ENCODE data around the gene ZNF609. TPM values are rescaled to one million over a fixed set of nuclear protein-coding genes. Genes with fewer than 3 reads are reported as not detected.

Gene ZNF609
- total RNA-seq, 1 donor from 2014 or later, result 33.1 TPM

DNA sequence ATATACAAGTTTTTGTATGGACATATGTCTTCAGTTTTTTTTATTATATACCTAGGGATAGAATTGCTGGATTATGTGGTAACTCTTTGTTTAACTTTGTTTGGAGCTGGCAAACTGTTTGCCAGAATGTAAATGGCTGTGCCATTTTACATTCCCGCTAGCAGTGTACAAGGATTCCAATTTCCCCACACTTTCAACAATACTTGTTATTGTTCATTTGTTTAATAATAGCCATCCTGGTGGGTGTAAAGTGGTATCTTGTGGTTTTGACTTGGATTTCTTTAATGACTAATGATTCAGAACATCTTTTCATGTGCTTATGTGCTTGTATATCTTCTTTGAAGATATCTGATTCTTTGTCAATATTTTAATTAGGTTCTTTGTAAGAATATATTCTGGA, 64.4 kb downstream of the ZNF609 start:
- intact Hi-C loops (cut with DNase I), result no loop called here
- no peaks in the 10 kb centered on the region for H3K27me3 ChIP-seq
- no peaks in the 10 kb centered on the region for H3K9me3 ChIP-seq
- H3K27ac ChIP-seq, result no peak overlapping the region
- no peak overlapping the region for H3K4me3 ChIP-seq
- no peak for DNase-seq (ENCODE audit: extremely low spot score in 2 of 2)
- H3K4me1 ChIP-seq, result peaks cover 44% of the 10 kb centered on the region
- TF ChIP-seq POLR2AphosphoS5 (IDR thresholded peaks at IDR 0.05; ENCODE audit: insufficient read depth in 1 of 2, low read depth in 1 of 2) (no peak), CTCF (IDR thresholded peaks at IDR 0.05) (no peak)
- H3K36me3 ChIP-seq, result no peaks in the 10 kb centered on the region

DNA sequence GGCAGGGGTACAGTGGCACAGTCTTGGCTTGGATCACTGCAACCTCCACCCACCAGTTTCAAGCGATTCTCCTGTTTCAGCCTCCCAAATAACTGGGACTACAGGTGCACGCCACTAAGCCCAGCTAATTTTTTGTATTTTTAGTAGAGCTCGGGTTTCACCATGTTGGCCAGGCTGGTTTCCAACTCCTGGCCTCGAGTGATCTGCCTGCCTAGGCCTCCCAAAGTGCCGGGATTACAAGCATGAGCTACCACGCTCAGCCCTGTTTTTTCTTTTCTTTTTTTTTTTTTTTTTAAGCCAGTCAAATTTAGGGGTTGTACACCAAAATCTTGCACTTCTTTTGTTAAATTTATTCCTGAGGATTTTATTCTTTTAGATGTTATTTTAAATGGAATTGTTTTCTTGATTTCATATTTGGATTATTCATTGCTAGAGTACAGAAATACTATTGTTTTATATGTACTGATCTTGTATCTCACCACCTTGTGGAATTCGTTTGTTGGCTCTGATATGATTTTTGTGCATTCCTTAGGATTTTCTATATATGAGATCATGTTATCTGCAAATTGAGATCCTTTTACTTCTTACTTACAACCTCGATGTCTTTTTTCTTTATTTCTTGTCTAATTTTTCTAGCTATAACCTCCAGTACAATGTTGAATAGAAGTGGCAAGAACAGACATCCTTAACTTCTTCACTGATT, 65.6 kb downstream of the ZNF609 start:
- no peak overlapping the region for H3K27ac ChIP-seq
- H3K4me1 ChIP-seq, result peaks cover 32% of the 10 kb centered on the region
- no peaks in the 10 kb centered on the region for H3K27me3 ChIP-seq
- DNase-seq (ENCODE audit: extremely low spot score in 2 of 2), result no peak
- intact Hi-C loops (cut with DNase I), result no loop called here
- TF ChIP-seq CTCF (IDR thresholded peaks at IDR 0.05) (no peak), POLR2AphosphoS5 (IDR thresholded peaks at IDR 0.05; ENCODE audit: insufficient read depth in 1 of 2, low read depth in 1 of 2) (no peak), POLR2A (IDR thresholded peaks at IDR 0.05) (no peak)
- no peak overlapping the region for H3K4me3 ChIP-seq
- H3K36me3 ChIP-seq, result no peaks in the 10 kb centered on the region
- H3K9me3 ChIP-seq, result no peaks in the 10 kb centered on the region

DNA sequence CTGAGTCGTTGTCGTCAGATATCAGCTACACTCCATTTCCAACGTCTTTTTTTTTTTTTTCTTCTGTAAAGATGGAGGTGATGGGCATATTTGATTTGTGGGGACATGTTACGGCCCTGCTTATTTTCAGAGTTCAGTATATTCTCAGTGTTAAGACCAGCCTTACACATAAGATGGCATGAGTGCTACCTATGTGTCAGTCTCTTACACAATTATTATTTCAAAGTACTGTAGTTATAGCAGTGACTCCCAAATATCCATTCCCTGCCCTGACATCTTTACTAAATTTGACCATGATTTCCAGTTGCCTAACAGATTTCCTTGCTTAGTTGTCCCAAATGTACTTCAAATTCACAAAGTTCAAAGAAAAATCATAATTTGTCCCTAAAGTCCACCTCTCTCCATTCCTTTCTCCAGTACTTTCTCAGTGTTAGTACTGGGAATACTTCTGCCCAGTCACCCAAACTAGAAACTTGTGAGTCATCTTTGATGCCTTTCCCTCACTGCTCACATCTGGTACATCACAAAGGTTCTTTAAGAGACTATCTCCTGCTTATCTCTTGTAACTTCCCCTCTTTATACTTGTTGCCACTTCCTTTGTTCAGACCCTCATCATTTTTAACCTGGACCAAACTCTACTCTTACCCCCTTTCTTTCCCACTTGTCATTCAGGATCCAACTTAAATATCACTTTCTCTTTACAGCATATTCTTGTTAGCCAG, 67.0 kb downstream of the ZNF609 start:
- no peak for TF ChIP-seq POLR2A (IDR thresholded peaks at IDR 0.05)
- TF ChIP-seq POLR2AphosphoS5 (IDR thresholded peaks at IDR 0.05; ENCODE audit: insufficient read depth in 1 of 2, low read depth in 1 of 2), result no peak
- no peak for TF ChIP-seq CTCF (IDR thresholded peaks at IDR 0.05)
- DNase-seq (ENCODE audit: extremely low spot score in 2 of 2), result no peak
- no peaks in the 10 kb centered on the region for H3K27me3 ChIP-seq
- H3K4me1 ChIP-seq, result peaks cover 22% of the 10 kb centered on the region
- no peaks in the 10 kb centered on the region for H3K9me3 ChIP-seq
- H3K4me3 ChIP-seq, result no peak overlapping the region
- intact Hi-C loops (cut with DNase I), result no loop called here
- no peak overlapping the region for H3K27ac ChIP-seq
- no peaks in the 10 kb centered on the region for H3K36me3 ChIP-seq

GRCh38 chr15:64528871-64529270, 68.5 kb downstream of the ZNF609 start:
- intact Hi-C loops (cut with DNase I), result no loop called here
- Histone ChIP-seq H3K36me3 (no peaks in the 10 kb centered on the region), H3K4me3 (no peak overlapping the region), H3K4me1 (peaks cover 25% of the 10 kb centered on the region), H3K27me3 (no peaks in the 10 kb centered on the region), H3K27ac (no peak overlapping the region), H3K9me3 (no peaks in the 10 kb centered on the region)
- no peak for TF ChIP-seq POLR2AphosphoS5 (IDR thresholded peaks at IDR 0.05; ENCODE audit: insufficient read depth in 1 of 2, low read depth in 1 of 2)
- TF ChIP-seq CTCF (IDR thresholded peaks at IDR 0.05), result no peak
- TF ChIP-seq POLR2A (IDR thresholded peaks at IDR 0.05), result no peak
- no peak for DNase-seq (ENCODE audit: extremely low spot score in 2 of 2)

DNA sequence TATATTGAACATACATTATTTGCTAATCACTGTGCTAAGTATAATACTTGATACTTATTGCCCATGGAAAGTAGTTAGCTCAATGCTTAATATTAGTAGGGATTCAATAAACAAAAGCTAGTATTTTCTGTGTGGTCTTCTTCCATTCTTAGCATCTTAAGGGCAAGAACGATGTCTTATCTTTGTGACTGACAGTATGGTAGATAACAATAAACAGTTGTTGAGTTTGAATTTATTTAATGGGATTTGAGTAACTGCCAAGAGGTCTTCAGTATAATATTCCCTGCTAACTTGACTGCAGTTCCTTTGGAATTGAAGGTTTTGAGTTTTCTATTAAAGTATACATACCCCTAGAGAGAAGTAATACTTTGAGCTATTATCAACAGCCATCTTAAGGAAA, 70.1 kb downstream of the ZNF609 start:
- Histone ChIP-seq H3K27ac (no peak overlapping the region), H3K36me3 (no peaks in the 10 kb centered on the region), H3K4me3 (no peak overlapping the region), H3K9me3 (no peaks in the 10 kb centered on the region), H3K27me3 (no peaks in the 10 kb centered on the region), H3K4me1 (peaks cover 27% of the 10 kb centered on the region)
- intact Hi-C loops (cut with DNase I), result no loop called here
- DNase-seq (ENCODE audit: extremely low spot score in 2 of 2), result no peak
- no peak for TF ChIP-seq CTCF (IDR thresholded peaks at IDR 0.05)
- no peak for TF ChIP-seq POLR2A (IDR thresholded peaks at IDR 0.05)
- TF ChIP-seq POLR2AphosphoS5 (IDR thresholded peaks at IDR 0.05; ENCODE audit: insufficient read depth in 1 of 2, low read depth in 1 of 2), result no peak
